HCT116 (cell line): Measurements from ENCODE around the gene FAM72C.
"Not testable (repeated sequence)": the region's sequence is repeated elsewhere in the genome, so short reads cannot be mapped to it uniquely, and the experiment has no call there.

ENCODE experiments used
- EZH2 ChIP-seq: fragments of 200-600 bp; sonication (generic); IDR thresholded peaks from 2 replicates; pipeline ENCODE4 v1.6.1; 2017; ENCODE audit warnings: antibody characterized with exemption, mixed run types
- POLR2A ChIP-seq: IDR thresholded peaks from 2 replicates; pipeline ENCODE4 v1.7.0; 2011; ENCODE audit warnings: borderline replicate concordance; ENCODE audit not compliant: insufficient read depth, insufficient read length; ENCODE audit errors: extremely low read depth
- SP1 ChIP-seq: IDR thresholded peaks from 2 replicates; pipeline ENCODE4 v1.6.1; 2012; ENCODE audit warnings: low read depth
- ZNF274 ChIP-seq: fragments of 200-500 bp; sonication (Bioruptor generic); IDR thresholded peaks from 2 replicates; pipeline ENCODE4 v1.6.1; 2014; ENCODE audit warnings: mild to moderate bottlenecking, low read depth, low read length, inconsistent platforms
- TF ChIP-seq, protein P1 (sequence below): IDR thresholded peaks from 2 replicates; pipeline ENCODE4 v1.6.1; 2012
- TF ChIP-seq, protein P2 (sequence below), 3 experiments: fragments of 200-600 bp in 1 of 3; sonication (generic) in 1 of 3; IDR thresholded peaks in 2 of 3; conservative IDR thresholded peaks in 1 of 3; 2 replicates each; pipeline ENCODE4 v1.5.1; 2012 to 2017; ENCODE audit warnings: low read depth in 2 of 3, low read length in 2 of 3, antibody characterized with exemption in 1 of 3, borderline replicate concordance in 1 of 3, control low read depth in 1 of 3, mild to moderate bottlenecking in 1 of 3, mixed read lengths in 1 of 3, mixed run types in 1 of 3, moderate library complexity in 1 of 3; ENCODE audit not compliant: insufficient read depth in 1 of 3

DNA sequence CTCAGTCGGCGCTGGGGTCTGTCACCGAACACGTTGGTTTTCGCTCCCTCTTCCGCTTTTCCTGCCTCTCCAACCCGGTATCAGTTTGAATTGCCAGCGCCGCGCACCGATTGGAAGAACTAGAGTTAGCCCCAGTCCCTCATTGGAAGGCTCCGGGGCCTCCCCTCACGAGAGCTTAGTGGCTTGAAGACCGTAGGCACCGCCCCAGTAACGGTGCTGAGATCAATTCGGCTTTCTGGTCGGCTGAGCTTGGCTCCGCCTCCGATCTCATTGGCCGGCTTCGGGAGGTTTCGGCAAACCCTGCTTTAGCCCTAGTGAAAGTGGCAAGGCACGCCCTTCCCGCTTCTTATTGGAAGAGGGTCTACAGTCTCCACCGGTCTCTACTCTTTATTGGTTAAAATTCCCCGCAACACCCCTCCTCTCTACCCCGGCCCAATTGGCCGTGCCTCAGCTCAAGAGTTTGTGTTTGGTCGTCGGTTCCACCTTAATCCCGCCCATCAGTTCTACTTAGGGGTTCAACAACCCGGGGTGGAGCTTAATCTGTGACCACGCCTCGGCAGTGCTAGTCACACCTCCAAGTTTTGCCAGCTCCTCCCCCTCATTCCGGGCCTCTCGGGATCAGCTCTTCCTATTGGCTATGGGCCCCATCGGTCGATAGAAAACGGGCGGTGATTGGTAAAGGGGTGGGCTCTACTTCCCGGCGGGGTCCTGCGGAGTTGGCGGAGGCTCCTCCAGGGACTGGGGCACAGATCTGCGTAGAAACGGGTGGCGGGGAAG lies at the start of gene FAM72C:
- TF ChIP-seq POLR2A, EZH2, SP1, ZNF274: not testable (repeated sequence)
- TF ChIP-seq, protein P1, sequence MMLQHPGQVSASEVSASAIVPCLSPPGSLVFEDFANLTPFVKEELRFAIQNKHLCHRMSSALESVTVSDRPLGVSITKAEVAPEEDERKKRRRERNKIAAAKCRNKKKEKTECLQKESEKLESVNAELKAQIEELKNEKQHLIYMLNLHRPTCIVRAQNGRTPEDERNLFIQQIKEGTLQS: not testable (repeated sequence)
- TF ChIP-seq, protein P2, sequence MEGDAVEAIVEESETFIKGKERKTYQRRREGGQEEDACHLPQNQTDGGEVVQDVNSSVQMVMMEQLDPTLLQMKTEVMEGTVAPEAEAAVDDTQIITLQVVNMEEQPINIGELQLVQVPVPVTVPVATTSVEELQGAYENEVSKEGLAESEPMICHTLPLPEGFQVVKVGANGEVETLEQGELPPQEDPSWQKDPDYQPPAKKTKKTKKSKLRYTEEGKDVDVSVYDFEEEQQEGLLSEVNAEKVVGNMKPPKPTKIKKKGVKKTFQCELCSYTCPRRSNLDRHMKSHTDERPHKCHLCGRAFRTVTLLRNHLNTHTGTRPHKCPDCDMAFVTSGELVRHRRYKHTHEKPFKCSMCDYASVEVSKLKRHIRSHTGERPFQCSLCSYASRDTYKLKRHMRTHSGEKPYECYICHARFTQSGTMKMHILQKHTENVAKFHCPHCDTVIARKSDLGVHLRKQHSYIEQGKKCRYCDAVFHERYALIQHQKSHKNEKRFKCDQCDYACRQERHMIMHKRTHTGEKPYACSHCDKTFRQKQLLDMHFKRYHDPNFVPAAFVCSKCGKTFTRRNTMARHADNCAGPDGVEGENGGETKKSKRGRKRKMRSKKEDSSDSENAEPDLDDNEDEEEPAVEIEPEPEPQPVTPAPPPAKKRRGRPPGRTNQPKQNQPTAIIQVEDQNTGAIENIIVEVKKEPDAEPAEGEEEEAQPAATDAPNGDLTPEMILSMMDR (IDR thresholded peaks at IDR 0.05 in 2 of 3, conservative IDR thresholded peaks at IDR 0.05 in 1 of 3; ENCODE audit: borderline replicate concordance in 1 of 3, insufficient read depth in 1 of 3, low read depth in 2 of 3, low read length in 2 of 3): not testable (repeated sequence)
